BLaER1 treated with 17β-estradiol and CSF1 and Interleukin-3, amounts not matched to agents 10 nM and 100 nM (cell line): ENCODE data around the gene DGKG.

ENCODE experiments used
- H3K27ac ChIP-seq, 11 experiments: shearing (Covaris generic); formaldehyde crosslinking; 2 replicates each; pipeline ENCODE4 v1.8.1; 2022
- H3K27me3 ChIP-seq, 11 experiments: shearing (Covaris generic); formaldehyde crosslinking; 2 replicates each; pipeline ENCODE4 v1.8.1; 2022
- H3K36me3 ChIP-seq, 11 experiments: shearing (Covaris generic); formaldehyde crosslinking; 2 replicates each; pipeline ENCODE4 v1.8.1; 2022
- H3K4me1 ChIP-seq, 10 experiments: shearing (Covaris generic); formaldehyde crosslinking; 2 replicates each; pipeline ENCODE4 v1.8.1; 2022
- H3K4me2 ChIP-seq, 11 experiments: shearing (Covaris generic); formaldehyde crosslinking; 2 replicates each; pipeline ENCODE4 v1.8.1; 2022
- H3K4me3 ChIP-seq, 10 experiments: shearing (Covaris generic); formaldehyde crosslinking; 2 replicates each; pipeline ENCODE4 v1.8.1; 2022
- H3K9ac ChIP-seq, 11 experiments: shearing (Covaris generic); formaldehyde crosslinking; 2 replicates each; pipeline ENCODE4 v1.8.1; 2022
- H3K9me3 ChIP-seq, 11 experiments: shearing (Covaris generic); formaldehyde crosslinking; replicated peaks in 1 of 11; 2 replicates each; pipeline ENCODE4 v1.8.1; 2022
- H4K20me1 ChIP-seq, 11 experiments: shearing (Covaris generic); formaldehyde crosslinking; 2 replicates each; pipeline ENCODE4 v1.8.1; 2022
- Cebpa-rat ChIP-seq, 11 experiments: shearing (Covaris generic); IDR thresholded peaks; 2 replicates each; pipeline ENCODE4 v1.8.1; 2022

DGKG gene

DNA sequence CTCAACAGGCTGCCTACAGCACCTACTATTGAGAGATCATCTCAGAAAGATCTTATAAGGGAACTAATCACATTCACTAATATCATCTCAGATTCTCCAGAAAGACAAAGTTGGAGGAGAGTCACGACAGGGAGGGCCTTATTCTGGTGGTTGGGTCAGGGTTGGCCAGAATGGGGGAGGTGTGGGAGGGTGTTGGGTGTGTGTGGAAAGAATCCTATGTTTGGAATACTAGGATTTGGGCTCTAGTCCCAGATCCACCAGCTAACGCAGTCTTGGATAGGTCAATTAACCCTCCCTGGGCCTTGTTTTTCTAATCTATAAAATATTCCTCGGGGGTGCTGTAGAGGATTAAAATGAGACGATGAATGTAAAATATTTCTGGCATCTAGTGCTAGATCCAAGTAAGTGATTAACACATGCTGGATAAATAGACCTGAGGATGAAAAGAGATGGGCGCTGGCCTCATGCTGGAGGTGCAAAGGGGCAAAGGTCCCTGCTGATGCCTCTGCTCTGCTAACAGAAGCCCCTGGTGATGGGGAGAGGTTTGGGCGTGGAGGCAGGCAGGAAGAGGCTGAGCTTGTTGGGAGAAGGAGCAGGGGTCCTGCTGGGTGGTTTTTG is 185.6 kb downstream of the DGKG start:
- H3K27ac ChIP-seq = no peak overlapping the region
- no peak for TF ChIP-seq Cebpa-rat (IDR thresholded peaks at IDR 0.05)
- H3K4me3 ChIP-seq = no peak overlapping the region
- no peaks in the 10 kb centered on the region; a peak in 3 of 22 replicates for H3K36me3 ChIP-seq
- H3K9me3 ChIP-seq = peaks cover 0 to 14% (median 4%) of the 10 kb centered on the region in 11 experiments; a peak in 6 of 22 replicates
- no peak overlapping the region for H3K4me2 ChIP-seq
- peaks cover 0 to 20% (median 2%) of the 10 kb centered on the region in 10 experiments; a peak in 6 of 20 replicates for H3K4me1 ChIP-seq
- no peaks in the 10 kb centered on the region for H3K27me3 ChIP-seq
- H3K9ac ChIP-seq = no peak overlapping the region
- H4K20me1 ChIP-seq = no peaks in the 10 kb centered on the region

DNA sequence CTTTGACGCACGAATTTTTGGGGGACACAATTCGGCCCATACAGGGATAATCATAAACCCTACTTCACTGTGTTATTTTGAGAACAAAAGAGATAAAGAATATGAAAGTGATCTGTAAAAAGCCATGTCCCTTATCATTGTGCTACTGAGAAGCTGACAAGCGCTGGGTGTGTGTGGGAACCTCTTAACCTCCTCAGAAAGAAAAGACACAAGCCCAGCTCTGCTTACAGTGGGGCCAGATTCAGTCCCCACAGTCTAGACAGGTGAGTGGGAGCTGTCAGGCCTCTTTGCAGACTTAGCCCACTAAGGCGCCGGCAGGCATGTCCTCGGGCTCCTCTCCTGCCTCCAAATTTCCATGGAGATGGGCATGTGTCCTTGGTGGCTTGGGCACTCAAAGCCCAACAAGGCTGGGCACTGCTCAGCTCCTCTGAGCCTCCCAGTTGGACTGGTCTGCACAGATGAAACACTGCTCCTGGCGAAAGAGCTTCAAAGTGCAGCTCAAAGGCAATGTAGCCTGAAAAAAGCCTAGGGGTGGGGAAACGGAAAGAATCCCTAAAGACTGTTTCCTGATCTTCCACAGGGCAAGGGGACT is 188.7 kb downstream of the DGKG start:
- Histone ChIP-seq H3K27ac (no peak overlapping the region), H3K27me3 (no peaks in the 10 kb centered on the region), H3K36me3 (no peaks in the 10 kb centered on the region; a peak in 2 of 22 replicates), H3K4me3 (no peak overlapping the region), H3K9ac (no peak overlapping the region), H3K9me3 (peaks cover 0 to 13% (median 4%) of the 10 kb centered on the region in 11 experiments; a peak in 6 of 22 replicates), H3K4me2 (no peak overlapping the region), H3K4me1 (peaks cover 3 to 36% (median 15%) of the 10 kb centered on the region in 10 experiments; a peak in 14 of 20 replicates), H4K20me1 (no peaks in the 10 kb centered on the region)
- no peak for TF ChIP-seq Cebpa-rat (IDR thresholded peaks at IDR 0.05)

DNA sequence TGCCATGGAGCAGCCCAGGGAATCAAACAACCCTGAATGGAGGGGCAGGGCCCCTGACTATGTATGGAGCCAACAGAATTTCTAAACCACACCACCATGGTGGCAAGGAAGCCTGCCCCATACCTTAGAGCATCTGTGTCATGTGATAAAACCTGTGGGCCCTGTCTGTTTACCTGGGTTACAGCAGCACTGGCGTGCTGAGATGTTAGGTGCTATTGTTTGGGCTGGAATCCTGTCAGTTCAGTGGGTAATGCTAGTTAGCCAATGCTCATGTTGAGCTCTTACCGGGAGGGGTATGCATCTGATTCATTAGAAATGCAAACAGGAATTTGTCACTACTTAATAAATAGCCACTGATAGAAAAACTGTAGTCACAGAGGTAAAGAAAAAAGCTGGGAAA is 189.7 kb downstream of the DGKG start:
- Histone ChIP-seq H3K9ac (no peak overlapping the region), H3K27me3 (no peaks in the 10 kb centered on the region), H3K4me1 (peaks cover 3 to 39% (median 15%) of the 10 kb centered on the region in 10 experiments; a peak in 14 of 20 replicates), H3K4me2 (no peak overlapping the region), H3K4me3 (no peak overlapping the region), H4K20me1 (no peaks in the 10 kb centered on the region), H3K27ac (no peak overlapping the region), H3K9me3 (peaks cover 0 to 14% (median 4%) of the 10 kb centered on the region in 11 experiments; a peak in 4 of 22 replicates), H3K36me3 (no peaks in the 10 kb centered on the region; a peak in 2 of 22 replicates)
- TF ChIP-seq Cebpa-rat (IDR thresholded peaks at IDR 0.05) = no peak

DNA sequence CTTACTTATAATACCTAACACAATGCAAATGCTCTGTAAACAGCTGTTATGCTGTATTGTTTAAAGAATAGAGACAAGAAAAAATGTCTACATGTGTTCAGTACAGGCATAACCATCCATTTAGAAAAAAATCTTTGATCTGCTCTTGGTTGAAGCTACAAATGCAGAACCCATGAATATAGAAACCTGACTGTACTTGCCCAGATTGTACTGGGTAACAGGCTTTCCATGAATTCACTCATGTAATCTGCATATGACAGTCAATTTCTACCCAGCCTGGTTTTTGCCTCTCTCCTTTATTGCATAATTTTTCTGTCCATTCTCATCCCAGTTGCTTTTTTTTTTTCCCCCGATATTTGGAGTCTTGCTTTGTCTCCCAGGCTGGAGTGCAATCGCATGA is 190.5 kb downstream of the DGKG start:
- Histone ChIP-seq H3K4me3 (no peak overlapping the region), H3K4me1 (peaks cover 3 to 39% (median 15%) of the 10 kb centered on the region in 10 experiments; a peak in 14 of 20 replicates), H4K20me1 (no peaks in the 10 kb centered on the region), H3K9ac (no peak overlapping the region), H3K27ac (no peak overlapping the region), H3K4me2 (no peak overlapping the region), H3K36me3 (no peaks in the 10 kb centered on the region; a peak in 2 of 22 replicates), H3K9me3 (peaks cover 0 to 16% (median 4%) of the 10 kb centered on the region in 11 experiments; a peak in 4 of 22 replicates), H3K27me3 (no peaks in the 10 kb centered on the region)
- TF ChIP-seq Cebpa-rat (IDR thresholded peaks at IDR 0.05) = no peak

DNA sequence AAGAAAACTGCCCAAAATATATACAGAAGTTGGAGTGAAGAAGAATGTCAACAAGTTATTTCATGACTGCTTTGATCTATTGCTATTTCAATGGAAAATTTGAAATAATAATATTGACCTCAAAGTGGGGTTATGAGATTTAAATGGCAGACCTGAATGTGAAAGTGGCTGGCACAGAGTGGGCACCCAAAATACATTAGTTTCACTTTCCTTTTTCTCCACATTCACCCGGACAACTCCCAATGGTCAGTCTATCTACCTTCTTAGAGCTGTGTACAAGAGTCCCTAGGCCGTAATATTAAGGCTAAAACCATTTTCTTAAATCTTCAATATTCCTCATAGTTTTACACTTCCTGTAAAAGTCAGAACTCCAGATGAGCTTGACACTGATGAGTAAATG is 191.5 kb downstream of the DGKG start:
- Histone ChIP-seq H3K4me2 (peak overlapping the region in 8 of 11 experiments; percentile 4 to 47 (median 22); a peak in 9 of 22 replicates), H3K27me3 (no peaks in the 10 kb centered on the region), H3K4me1 (peaks cover 3 to 39% (median 16%) of the 10 kb centered on the region in 10 experiments; a peak in 15 of 20 replicates), H3K9me3 (peaks cover 0 to 16% (median 4%) of the 10 kb centered on the region in 11 experiments; a peak in 4 of 22 replicates), H3K36me3 (no peaks in the 10 kb centered on the region; a peak in 2 of 22 replicates), H3K9ac (no peak overlapping the region), H3K4me3 (no peak overlapping the region), H4K20me1 (no peaks in the 10 kb centered on the region), H3K27ac (no peak overlapping the region)
- no peak for TF ChIP-seq Cebpa-rat (IDR thresholded peaks at IDR 0.05)

DNA sequence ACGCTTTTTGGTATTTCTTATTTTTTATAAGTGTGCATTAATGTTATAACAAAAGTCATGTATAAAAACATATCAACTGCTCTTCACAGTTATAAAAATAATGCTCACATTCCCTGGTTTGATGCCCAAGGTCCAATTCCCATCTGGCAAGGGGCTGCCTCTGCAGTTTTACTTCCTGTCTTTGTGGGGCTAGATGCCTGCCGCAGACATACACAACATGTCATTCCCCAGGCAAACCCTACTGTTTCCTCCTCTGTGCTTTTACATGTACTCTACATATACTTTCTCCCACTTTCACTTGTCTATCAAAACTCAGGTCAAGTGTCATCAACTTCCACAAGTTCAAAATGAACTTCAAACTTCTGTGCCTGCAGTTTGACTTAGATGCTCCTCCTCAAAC is 192.7 kb downstream of the DGKG start:
- TF ChIP-seq Cebpa-rat (IDR thresholded peaks at IDR 0.05) = no peak
- no peak overlapping the region for H3K4me3 ChIP-seq
- H3K4me1 ChIP-seq = peaks cover 3 to 35% (median 19%) of the 10 kb centered on the region in 10 experiments; a peak in 15 of 20 replicates
- no peak overlapping the region for H3K9ac ChIP-seq
- no peak overlapping the region for H3K27ac ChIP-seq
- H3K27me3 ChIP-seq = no peaks in the 10 kb centered on the region
- H4K20me1 ChIP-seq = no peaks in the 10 kb centered on the region
- no peaks in the 10 kb centered on the region; a peak in 2 of 22 replicates for H3K36me3 ChIP-seq
- peaks cover 0 to 20% (median 4%) of the 10 kb centered on the region in 11 experiments; a peak in 4 of 22 replicates for H3K9me3 ChIP-seq
- peak overlapping the region in 4 of 11 experiments; percentile 4 to 42 (median 25); a peak in 5 of 22 replicates for H3K4me2 ChIP-seq

DNA sequence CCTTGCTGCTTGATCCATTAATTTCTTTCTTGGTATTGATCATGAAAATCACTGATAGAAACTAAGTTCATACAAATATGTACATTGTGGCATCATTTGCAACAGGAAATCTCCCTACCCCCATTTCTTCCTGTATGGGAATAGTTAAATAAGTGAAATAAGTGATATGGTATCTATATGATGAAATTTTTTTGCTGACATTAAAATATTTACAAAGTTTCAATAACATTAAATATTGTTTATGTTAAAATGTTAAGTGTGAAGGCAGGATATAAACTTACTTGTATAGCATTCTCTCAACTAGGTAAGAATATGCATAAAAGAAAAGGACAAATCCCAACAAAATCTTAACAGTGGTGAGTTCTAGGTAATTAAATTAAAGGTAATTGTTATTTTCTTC is 193.1 kb downstream of the DGKG start:
- no peak overlapping the region for H3K4me3 ChIP-seq
- no peak overlapping the region for H3K9ac ChIP-seq
- H3K27ac ChIP-seq = no peak overlapping the region
- no peaks in the 10 kb centered on the region; a peak in 1 of 22 replicates for H3K27me3 ChIP-seq
- peaks cover 0 to 20% (median 4%) of the 10 kb centered on the region in 11 experiments; a peak in 4 of 22 replicates for H3K9me3 ChIP-seq
- H3K4me2 ChIP-seq = peak overlapping the region in 2 of 11 experiments; percentile 24 to 42; a peak in 3 of 22 replicates
- H3K36me3 ChIP-seq = no peaks in the 10 kb centered on the region; a peak in 2 of 22 replicates
- no peak for TF ChIP-seq Cebpa-rat (IDR thresholded peaks at IDR 0.05)
- peaks cover 3 to 39% (median 18%) of the 10 kb centered on the region in 10 experiments; a peak in 16 of 20 replicates for H3K4me1 ChIP-seq
- no peaks in the 10 kb centered on the region for H4K20me1 ChIP-seq

DNA sequence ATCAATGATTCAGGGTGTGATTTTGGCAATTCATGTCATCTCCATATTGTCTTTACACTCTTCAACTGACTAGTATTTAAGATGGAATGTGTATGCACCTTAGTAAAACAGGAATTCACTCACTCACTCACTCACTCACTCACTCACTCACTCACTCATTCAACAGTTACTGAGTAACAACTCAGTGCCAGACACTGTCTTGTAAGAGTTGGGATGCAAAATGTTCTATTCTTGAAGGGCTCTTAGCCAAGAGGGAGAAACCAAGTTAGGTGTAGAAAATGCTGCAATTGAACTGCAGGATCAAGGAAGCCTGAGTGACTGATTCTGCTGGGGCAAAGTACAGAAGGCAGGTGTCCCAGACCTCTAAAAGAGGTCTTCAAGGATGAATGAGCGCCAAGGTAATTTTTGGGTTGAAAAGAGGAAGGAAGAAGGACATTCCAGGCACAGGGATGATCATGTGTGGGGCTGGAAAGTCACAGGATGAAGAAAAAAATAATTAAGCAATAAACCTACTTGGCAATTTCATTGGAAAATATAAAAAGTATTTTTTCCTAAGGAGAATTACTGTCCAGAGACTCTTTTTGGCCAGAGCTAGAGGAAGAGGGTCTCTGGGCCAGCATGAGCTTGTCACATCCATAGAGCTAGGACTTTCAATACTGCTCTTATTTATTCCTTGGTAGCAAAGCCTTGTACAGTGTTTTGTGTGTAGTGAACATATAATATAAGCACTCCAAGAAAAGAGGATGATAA is 194.2 kb downstream of the DGKG start:
- H4K20me1 ChIP-seq = no peaks in the 10 kb centered on the region
- peaks cover 0 to 18% (median 2%) of the 10 kb centered on the region in 11 experiments; a peak in 4 of 22 replicates for H3K9me3 ChIP-seq
- no peak for TF ChIP-seq Cebpa-rat (IDR thresholded peaks at IDR 0.05)
- H3K27ac ChIP-seq = no peak overlapping the region
- H3K4me1 ChIP-seq = peaks cover 3 to 44% (median 21%) of the 10 kb centered on the region in 10 experiments; a peak in 16 of 20 replicates
- no peaks in the 10 kb centered on the region; a peak in 1 of 22 replicates for H3K27me3 ChIP-seq
- no peak overlapping the region for H3K4me3 ChIP-seq
- no peak overlapping the region for H3K4me2 ChIP-seq
- no peak overlapping the region for H3K9ac ChIP-seq
- no peaks in the 10 kb centered on the region; a peak in 1 of 22 replicates for H3K36me3 ChIP-seq
